Activated CD4-positive, alpha-beta memory T cell treated with anti-CD3 and anti-CD28 coated beads for 36 hours (primary cell): Measurements from ENCODE around the gene NOS1AP. TPM values are rescaled to one million over a fixed set of nuclear protein-coding genes. Genes with fewer than 3 reads are reported as not detected.
"Not testable (repeated sequence)": the region's sequence is repeated elsewhere in the genome, so short reads cannot be mapped to it uniquely, and the experiment has no call there.

ENCODE experiments used
- CTCF ChIA-PET: fragments of 350-600 bp; sonication (Branson Sonifier 250); formaldehyde crosslinking; loops from one replicate; lab custom pipeline; 2021; ENCODE audit warnings: antibody characterized with exemption, inconsistent platforms; lab: Charles Lee
- POLR2A ChIA-PET: fragments of 350-600 bp; sonication (Branson Sonifier 250); formaldehyde crosslinking; loops from one replicate; lab custom pipeline; 2021; ENCODE audit warnings: antibody characterized with exemption; lab: Charles Lee
- DNase-seq: peaks from one replicate; pipeline ENCODE4 v3.0.0-alpha.2; 2020
- H3K27ac Mint-ChIP-seq: one replicate; pipeline ENCODE4 v1.8.0; 2021; ENCODE audit warnings: mixed read lengths
- H3K27me3 Mint-ChIP-seq: one replicate; pipeline ENCODE4 v1.8.0; 2021; ENCODE audit warnings: mixed read lengths
- H3K36me3 Mint-ChIP-seq: one replicate; pipeline ENCODE4 v1.8.0; 2021; ENCODE audit warnings: mixed read lengths
- H3K4me1 Mint-ChIP-seq: one replicate; pipeline ENCODE4 v1.8.0; 2021; ENCODE audit warnings: low read depth, mixed read lengths
- H3K4me3 Mint-ChIP-seq: one replicate; pipeline ENCODE4 v1.8.0; 2021; ENCODE audit warnings: mild to moderate bottlenecking, mixed read lengths
- H3K9me3 Mint-ChIP-seq: one replicate; pipeline ENCODE4 v1.8.0; 2021; ENCODE audit warnings: mixed read lengths
- intact Hi-C: fragments of 100-400 bp; cut with micrococcal nuclease; formaldehyde crosslinking; loops from one replicate; pipeline ENCODE4 v1.15.1; 2023
- total RNA-seq, 2 experiments: library from RNA; stranded (reverse); gene quantifications; one replicate each; pipeline ENCODE4 v1.2.3, GENCODE V29; 2021

NOS1AP gene
- total RNA-seq, 2 experiments from 2014 or later, result 0.12 TPM; not detected in 1

DNA sequence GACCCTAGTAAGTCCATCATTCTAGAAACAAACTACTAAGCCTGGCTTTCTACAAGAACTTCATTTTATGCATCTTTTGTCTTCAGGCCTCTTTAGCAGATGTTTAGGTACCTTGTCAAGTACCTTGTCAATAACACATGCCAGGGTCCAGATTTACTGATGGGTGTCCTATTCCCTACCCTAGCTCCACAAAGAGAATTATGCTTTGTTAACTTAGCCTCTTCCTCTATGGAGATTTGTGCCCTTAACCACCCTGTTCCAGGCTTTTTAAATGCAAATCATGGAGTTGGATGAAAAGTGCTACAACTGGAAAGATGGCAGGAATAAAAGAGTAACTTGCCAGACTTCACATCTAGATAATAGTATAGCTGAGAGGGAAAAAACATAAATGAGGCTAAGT is 264.5 kb downstream of the NOS1AP start:
- Mint-ChIP-seq H3K9me3 (no peaks in the 10 kb centered on the region), H3K4me3 (no peak overlapping the region), H3K36me3 (no peaks in the 10 kb centered on the region), H3K4me1 (no peaks in the 10 kb centered on the region), H3K27me3 (peaks cover 13% of the 10 kb centered on the region), H3K27ac (no peak overlapping the region)
- ChIA-PET POLR2A (no interaction called here), CTCF (no interaction called here)
- DNase-seq, result no peak
- intact Hi-C loops, result no loop called here

DNA sequence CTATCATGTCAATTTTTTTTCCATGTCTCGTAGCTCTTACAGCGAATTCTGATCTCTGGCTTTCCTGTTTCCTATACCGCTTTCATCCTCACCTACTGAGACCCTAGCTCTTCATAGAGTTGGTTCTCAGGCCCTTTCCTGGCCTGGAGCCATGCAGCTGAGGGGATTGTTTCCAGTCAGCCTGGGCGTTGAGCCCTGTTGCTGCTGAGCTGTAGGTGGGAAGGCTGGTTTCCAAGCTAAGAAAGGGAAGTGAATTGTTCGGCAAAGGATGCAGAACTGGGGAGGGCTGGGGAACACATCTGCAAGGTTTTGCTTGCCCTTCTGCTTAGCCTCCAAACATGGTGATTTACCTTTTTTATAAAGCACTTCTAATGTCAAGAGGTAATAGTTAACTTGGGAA is 265.6 kb downstream of the NOS1AP start:
- intact Hi-C loops, result no loop called here
- DNase-seq, result no peak
- Mint-ChIP-seq H3K4me3 (no peak overlapping the region), H3K36me3 (no peaks in the 10 kb centered on the region), H3K27me3 (peaks cover 13% of the 10 kb centered on the region), H3K4me1 (no peaks in the 10 kb centered on the region), H3K9me3 (no peaks in the 10 kb centered on the region), H3K27ac (no peak overlapping the region)
- ChIA-PET POLR2A (no interaction called here), CTCF (no interaction called here)

DNA sequence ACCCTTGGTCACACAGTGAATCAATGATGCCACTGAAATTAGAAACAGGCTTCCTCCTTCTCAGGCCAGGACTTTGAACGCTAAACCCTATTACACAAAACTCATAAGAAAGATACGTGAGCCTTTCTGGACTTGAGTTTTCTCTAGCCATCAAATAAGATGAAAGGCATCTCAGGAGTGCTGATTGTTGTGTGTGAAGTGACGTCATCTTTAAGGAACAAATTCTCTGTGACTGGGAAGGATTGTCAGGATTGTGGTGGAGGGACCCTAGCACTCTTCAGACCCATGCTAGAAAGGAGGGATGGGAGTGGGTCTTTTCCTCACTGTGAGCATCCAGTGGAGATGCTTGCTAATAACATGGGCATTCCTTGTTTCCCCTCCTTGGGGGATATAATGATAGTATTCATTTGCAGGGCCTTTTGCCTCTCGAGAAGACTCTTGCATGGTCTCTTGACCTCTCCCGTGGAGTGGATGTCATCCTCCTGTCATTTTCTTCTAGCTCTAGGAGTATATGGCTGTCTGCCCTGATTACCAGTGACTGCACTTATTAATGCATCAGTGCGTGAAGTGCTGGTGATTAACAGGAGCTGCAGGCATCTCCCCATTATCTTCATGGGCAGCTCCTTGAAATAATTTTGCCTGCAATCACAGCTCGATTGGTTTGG is 267.3 kb downstream of the NOS1AP start:
- no peak overlapping the region for H3K27ac Mint-ChIP-seq
- DNase-seq, result no peak
- no peaks in the 10 kb centered on the region for H3K4me1 Mint-ChIP-seq
- ChIA-PET CTCF (no interaction called here), POLR2A (no interaction called here)
- intact Hi-C loops, result no loop called here
- peaks cover 15% of the 10 kb centered on the region for H3K27me3 Mint-ChIP-seq
- no peaks in the 10 kb centered on the region for H3K36me3 Mint-ChIP-seq
- no peaks in the 10 kb centered on the region for H3K9me3 Mint-ChIP-seq
- no peak overlapping the region for H3K4me3 Mint-ChIP-seq

DNA sequence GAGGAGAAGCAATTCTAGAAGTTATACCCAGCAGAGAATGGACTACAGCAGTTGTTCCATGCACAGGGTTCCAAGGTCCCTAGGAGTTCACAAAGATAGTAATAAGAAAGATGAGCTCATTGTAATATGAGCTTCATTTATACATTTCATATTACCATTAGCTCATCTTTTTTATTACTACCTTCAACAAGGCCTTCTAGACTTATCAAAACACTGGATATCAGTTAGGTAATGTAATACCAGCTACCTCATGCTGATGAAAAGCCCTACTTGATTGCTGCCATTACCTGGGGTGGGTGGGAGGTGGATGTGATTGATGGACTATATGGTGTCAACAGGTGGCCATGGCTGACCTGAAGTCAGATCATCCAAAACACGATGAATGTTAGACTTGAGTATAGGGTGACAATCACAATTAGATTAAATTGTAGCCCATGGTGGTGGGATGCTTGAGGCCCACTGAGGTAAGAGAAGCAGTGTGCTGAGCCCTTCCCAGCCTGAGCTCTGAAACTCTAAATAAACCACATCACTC is 273.0 kb downstream of the NOS1AP start:
- H3K36me3 Mint-ChIP-seq, result no peaks in the 10 kb centered on the region
- ChIA-PET POLR2A (no interaction called here), CTCF (no interaction called here)
- intact Hi-C loops, result no loop called here
- no peak overlapping the region for H3K27ac Mint-ChIP-seq
- peaks cover 10% of the 10 kb centered on the region for H3K27me3 Mint-ChIP-seq
- H3K4me1 Mint-ChIP-seq, result no peaks in the 10 kb centered on the region
- H3K4me3 Mint-ChIP-seq, result no peak overlapping the region
- H3K9me3 Mint-ChIP-seq, result no peaks in the 10 kb centered on the region
- no peak for DNase-seq

DNA sequence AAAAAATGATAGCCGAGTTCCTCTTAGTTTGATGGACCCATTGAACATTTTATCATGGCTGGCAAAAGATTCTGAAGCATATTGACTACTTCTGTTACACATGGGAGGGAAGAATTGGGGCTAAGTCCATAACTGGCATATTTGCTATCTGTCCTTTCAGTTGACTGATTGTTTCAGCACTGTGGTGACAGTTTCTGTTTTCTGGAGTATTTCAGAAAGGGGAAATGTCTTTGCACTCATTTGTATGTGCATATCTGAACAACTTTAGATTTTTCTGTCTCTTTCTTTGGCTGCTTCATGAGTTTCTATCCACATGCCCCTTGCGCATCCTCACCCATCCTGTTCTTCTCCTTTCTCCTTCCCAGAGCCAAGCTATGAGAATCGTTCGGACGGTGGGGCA is 274.0 kb downstream of the NOS1AP start:
- no peaks in the 10 kb centered on the region for H3K4me1 Mint-ChIP-seq
- intact Hi-C loops, result no loop called here
- no peaks in the 10 kb centered on the region for H3K9me3 Mint-ChIP-seq
- no peaks in the 10 kb centered on the region for H3K36me3 Mint-ChIP-seq
- POLR2A ChIA-PET, result no interaction called here
- no peak overlapping the region for H3K4me3 Mint-ChIP-seq
- H3K27me3 Mint-ChIP-seq, result peaks cover 6% of the 10 kb centered on the region
- DNase-seq, result no peak
- no peak overlapping the region for H3K27ac Mint-ChIP-seq
- CTCF ChIA-PET, result no interaction called here

DNA sequence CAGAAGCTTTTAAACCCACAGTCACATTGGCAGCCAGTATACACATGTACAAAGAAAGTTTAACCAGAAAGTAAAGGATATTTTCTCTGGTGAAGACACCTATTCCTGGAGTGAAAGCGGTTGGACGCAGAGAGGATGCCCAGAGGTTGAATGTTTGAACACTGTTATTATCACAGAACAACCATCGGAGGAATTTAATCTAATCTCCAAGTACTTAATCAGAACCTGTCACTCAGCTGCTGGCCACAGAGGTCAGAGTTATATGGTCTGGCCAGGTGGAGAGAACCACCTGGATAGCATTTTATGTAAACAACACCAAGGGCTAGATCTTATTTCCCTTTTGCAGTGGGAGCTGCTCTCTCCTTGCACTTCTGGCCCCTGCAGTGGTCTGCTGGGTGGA is 277.8 kb downstream of the NOS1AP start:
- no peak overlapping the region for H3K4me3 Mint-ChIP-seq
- no peak for DNase-seq
- POLR2A ChIA-PET, result no interaction called here
- H3K36me3 Mint-ChIP-seq, result no peaks in the 10 kb centered on the region
- CTCF ChIA-PET, result no interaction called here
- intact Hi-C loops, result no loop called here
- no peaks in the 10 kb centered on the region for H3K4me1 Mint-ChIP-seq
- H3K27me3 Mint-ChIP-seq, result peaks cover 7% of the 10 kb centered on the region
- H3K9me3 Mint-ChIP-seq, result no peaks in the 10 kb centered on the region
- no peak overlapping the region for H3K27ac Mint-ChIP-seq

DNA sequence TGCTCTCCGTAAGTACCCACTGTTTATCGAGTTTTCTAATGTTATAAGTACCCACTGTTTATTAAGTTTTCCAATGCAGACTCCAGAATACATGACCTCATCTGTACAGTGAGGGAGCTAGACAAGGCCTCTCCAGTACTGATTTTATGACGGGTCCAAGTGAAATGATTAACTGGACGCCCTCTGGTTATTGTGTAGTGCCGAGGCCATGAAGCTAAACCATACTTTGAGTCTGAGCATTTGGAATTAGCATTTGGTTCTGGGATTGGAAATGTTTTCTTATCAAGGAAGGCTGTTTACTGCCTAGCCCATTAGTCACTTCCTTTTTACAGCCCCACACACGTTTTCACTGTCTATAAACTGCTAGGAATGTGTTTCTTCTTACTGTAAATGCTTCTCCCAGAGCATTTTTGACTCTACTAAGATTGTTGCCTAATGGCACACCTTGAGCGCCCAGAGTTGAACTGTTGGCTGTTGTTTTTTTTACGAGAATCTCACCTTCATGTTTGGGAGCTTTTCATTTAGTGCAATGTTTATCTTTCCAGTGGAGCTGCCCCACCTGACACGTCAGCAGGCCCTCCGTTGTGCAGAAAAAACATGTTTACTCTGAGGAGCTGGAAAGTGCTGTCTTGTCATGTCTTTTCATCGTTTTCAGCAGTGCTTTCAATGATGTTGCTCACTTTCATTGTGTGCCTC is 280.3 kb downstream of the NOS1AP start:
- H3K4me3 Mint-ChIP-seq, result no peak overlapping the region
- ChIA-PET POLR2A (no interaction called here), CTCF (no interaction called here)
- no peaks in the 10 kb centered on the region for H3K4me1 Mint-ChIP-seq
- intact Hi-C loops, result no loop called here
- no peak overlapping the region for H3K27ac Mint-ChIP-seq
- DNase-seq, result no peak
- H3K9me3 Mint-ChIP-seq, result no peaks in the 10 kb centered on the region
- H3K36me3 Mint-ChIP-seq, result no peaks in the 10 kb centered on the region
- H3K27me3 Mint-ChIP-seq, result peaks cover 7% of the 10 kb centered on the region

DNA sequence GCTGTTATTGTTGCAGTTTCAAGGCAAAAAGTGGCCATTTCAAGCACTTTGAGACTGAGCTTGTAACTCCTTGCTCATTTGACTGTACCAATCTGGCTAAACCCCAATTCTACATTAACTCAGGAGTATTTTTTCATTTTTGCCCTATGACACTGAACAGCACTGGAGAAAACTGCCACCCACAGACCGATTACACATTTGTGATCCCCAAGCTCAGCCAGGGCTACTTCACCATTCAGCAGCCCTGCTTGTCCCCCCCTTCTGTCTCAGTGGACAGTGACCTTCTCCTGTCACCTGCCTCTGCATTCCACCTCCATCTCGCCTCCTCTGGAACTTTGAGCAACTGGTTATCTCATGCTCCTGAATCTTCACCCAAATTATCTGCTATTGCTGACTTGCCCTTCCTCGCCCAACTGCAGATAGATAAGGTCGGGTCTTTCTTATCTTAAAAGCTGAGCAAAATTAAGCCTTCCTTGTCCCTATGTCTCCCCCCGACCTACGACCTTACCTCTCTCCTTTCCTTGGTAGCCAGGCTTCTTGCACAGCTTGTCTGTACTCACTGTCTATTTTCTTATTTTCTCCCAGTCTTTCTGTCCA is 281.9 kb downstream of the NOS1AP start:
- Mint-ChIP-seq H3K27me3 (peaks cover 7% of the 10 kb centered on the region), H3K27ac (no peak overlapping the region), H3K4me1 (no peaks in the 10 kb centered on the region), H3K36me3 (no peaks in the 10 kb centered on the region), H3K9me3 (no peaks in the 10 kb centered on the region), H3K4me3 (no peak overlapping the region)
- no peak for DNase-seq
- intact Hi-C loops, result no loop called here
- ChIA-PET CTCF (no interaction called here), POLR2A (no interaction called here)

DNA sequence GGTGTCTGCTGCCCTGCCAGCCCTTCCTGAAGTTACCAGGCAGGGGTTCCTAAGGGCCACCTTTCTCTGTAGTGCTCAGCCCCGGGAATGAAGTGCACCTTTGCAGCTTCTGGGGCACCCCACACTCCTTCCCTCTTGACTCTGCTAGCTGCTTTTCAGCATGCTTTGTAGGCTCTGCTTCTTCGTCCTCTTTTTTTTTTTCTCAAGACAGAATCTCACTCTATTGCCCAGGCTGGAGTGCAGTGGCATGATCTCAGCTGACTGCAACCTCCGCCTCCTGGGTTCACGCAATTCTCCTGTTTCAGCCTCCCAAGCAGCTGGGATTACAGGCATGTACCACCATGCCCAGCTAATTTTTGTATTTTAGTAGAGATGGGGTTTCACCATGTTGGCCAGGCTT is 282.4 kb downstream of the NOS1AP start:
- POLR2A ChIA-PET, DNase-seq, H3K4me1 Mint-ChIP-seq, H3K27me3 Mint-ChIP-seq, H3K36me3 Mint-ChIP-seq, H3K4me3 Mint-ChIP-seq, H3K9me3 Mint-ChIP-seq, CTCF ChIA-PET, H3K27ac Mint-ChIP-seq, intact Hi-C loops: not testable (repeated sequence)

DNA sequence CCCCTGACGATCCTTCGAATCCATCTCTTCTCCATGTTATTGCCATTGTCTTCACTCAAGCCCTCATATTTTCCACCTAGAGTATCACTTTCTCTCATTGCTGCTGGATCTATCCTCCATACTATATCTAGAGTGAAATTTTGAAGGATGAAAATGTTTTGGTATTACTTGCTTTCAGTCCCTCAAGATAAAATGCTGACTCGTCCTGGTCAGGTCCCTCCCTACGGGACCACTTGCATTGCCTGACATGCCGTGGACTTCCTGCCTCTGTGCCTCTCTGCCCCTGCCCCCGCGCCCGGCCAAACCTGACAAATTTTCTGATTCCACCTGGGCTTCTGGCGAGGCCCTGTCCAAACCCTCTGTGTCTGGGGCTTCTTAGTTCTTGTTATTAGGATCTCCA is 283.6 kb downstream of the NOS1AP start:
- intact Hi-C loops, result no loop called here

DNA sequence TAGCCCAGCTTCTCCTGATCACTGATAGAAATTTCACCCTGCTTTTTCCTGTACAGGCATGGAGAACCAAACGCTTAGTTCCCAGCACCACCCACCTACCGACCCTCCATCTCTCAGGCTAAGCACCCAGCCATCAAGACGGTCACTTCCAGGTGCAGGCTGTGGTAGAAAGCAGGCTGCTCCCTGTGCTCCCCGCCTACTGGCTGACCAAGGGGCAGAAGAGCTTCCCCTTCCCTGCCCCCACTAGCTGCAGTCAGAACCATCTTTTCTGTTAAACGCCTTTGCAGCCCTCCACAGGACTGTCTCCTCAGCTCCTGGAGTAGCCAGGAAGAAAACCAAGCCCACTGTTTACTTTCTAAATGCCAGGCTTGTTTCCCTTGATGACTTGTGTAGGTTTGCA is 284.2 kb downstream of the NOS1AP start:
- intact Hi-C loops, result no loop called here
- ChIA-PET POLR2A (no interaction called here), CTCF (interaction anchor here (1.2 kb wide), 1 partner anchor 259 kb away, joined by 3 read pairs; no protein-coding TSS in a partner anchor)
- H3K4me1 Mint-ChIP-seq, result no peaks in the 10 kb centered on the region
- no peak overlapping the region for H3K4me3 Mint-ChIP-seq
- no peaks in the 10 kb centered on the region for H3K9me3 Mint-ChIP-seq
- no peaks in the 10 kb centered on the region for H3K36me3 Mint-ChIP-seq
- no peak for DNase-seq
- peaks cover 11% of the 10 kb centered on the region for H3K27me3 Mint-ChIP-seq
- H3K27ac Mint-ChIP-seq, result no peak overlapping the region

More for the DNA sequence above, 283.6 kb downstream of the NOS1AP start:
- Mint-ChIP-seq H3K9me3 (no peaks in the 10 kb centered on the region), H3K27ac (no peak overlapping the region), H3K4me3 (no peak overlapping the region), H3K36me3 (no peaks in the 10 kb centered on the region), H3K27me3 (peaks cover 11% of the 10 kb centered on the region), H3K4me1 (no peaks in the 10 kb centered on the region)
- ChIA-PET CTCF (interaction anchor here (1.2 kb wide), 1 partner anchor 260 kb away, joined by 3 read pairs; no protein-coding TSS in a partner anchor), POLR2A (no interaction called here)
- DNase-seq, result no peak

DNA sequence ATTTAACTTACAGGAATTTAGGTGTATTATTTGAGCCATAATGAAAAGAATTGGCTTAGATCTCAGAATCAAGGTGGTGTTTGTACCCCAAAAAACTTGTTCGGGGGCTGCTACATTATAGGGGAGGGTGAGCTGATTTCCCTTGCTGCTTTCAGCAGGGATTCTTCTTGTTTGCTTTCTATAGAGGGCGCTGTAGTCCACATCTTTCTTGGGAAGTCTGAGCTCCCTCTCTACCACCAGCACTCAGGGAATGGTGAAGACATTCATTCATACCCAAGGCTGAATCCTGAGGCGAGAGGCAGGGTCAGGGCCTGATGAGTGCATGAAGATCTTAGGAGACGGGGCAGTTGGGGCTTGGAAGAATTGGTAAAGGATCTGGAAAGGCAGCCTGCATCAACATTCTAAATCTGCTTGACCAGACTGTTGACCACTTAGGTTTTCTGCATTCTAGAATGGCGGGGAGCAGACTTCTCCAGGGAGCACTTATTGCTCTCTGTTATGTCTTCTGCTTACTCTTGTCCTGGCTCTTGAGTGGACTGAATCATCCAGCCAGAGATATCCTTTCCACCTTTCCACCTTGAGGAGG is 288.3 kb downstream of the NOS1AP start:
- peaks cover 7% of the 10 kb centered on the region for H3K27me3 Mint-ChIP-seq
- intact Hi-C loops, result loop anchor here (1.0 kb wide), 1 partner anchor 35 kb away; no protein-coding TSS in a partner anchor
- H3K9me3 Mint-ChIP-seq, result no peaks in the 10 kb centered on the region
- no peak for DNase-seq
- POLR2A ChIA-PET, result no interaction called here
- H3K4me3 Mint-ChIP-seq, result no peak overlapping the region
- no peaks in the 10 kb centered on the region for H3K36me3 Mint-ChIP-seq
- H3K27ac Mint-ChIP-seq, result no peak overlapping the region
- no peaks in the 10 kb centered on the region for H3K4me1 Mint-ChIP-seq
- CTCF ChIA-PET, result interaction anchor here (0.6 to 1.0 kb wide), 3 partner anchors 34 to 301 kb away, joined by 3 to 4 read pairs (median 3); no protein-coding TSS in a partner anchor
